IMR-90 (cell line): ENCODE measurements around the gene ADGRG7. TPM values are rescaled to one million over a fixed set of nuclear protein-coding genes. Genes with fewer than 3 reads are reported as not detected.

Source experiments
- ATAC-seq: fragments of 200-7000 bp; cut with Tn5 transposase; 2 replicates; pipeline ENCODE4 v1.9.1; 2020; ENCODE audit warnings: low read depth, mild to moderate bottlenecking, moderate library complexity
- BruUV-seq: library from RNA; stranded (reverse); fragments of 400-500 nt; replicated peaks from 2 replicates; lab custom pipeline; 2021; lab: Mats Ljungman, UMichigan
- CTCF ChIA-PET: fragments of 300-600 bp; formaldehyde crosslinking; extraction: SDS; loops from one replicate; lab custom pipeline; 2021; ENCODE audit warnings: antibody characterized with exemption; lab: Yijun Ruan, JAX
- POLR2A ChIA-PET: fragments of 300-600 bp; sonication (Branson Sonifier 250); formaldehyde crosslinking; loops from one replicate; lab custom pipeline; 2022; ENCODE audit warnings: antibody characterized with exemption; ENCODE audit not compliant: unreplicated experiment; lab: Charles Lee
- DNase-seq: peaks from one replicate; pipeline ENCODE4 v3.0.0; 2013
- H2AFZ ChIP-seq: replicated peaks from 2 replicates; pipeline ENCODE3; 2013; ENCODE audit warnings: low read length, mild to moderate bottlenecking; ENCODE audit not compliant: poor library complexity
- H2AK5ac ChIP-seq: 2 replicates; pipeline ENCODE4 v1.6.1; 2013; ENCODE audit warnings: low read depth, low read length, inconsistent platforms
- H2AK9ac ChIP-seq: replicated peaks from 2 replicates; pipeline ENCODE3; 2013; ENCODE audit warnings: mild to moderate bottlenecking, low read depth, low read length, moderate library complexity; ENCODE audit not compliant: poor library complexity
- H2BK120ac ChIP-seq: 2 replicates; pipeline ENCODE4 v1.6.1; 2013; ENCODE audit warnings: low read depth, low read length, inconsistent platforms
- H2BK15ac ChIP-seq: 3 replicates; pipeline ENCODE4 v1.6.1; 2013; ENCODE audit warnings: low read depth, low read length, inconsistent platforms
- H2BK20ac ChIP-seq: 2 replicates; pipeline ENCODE4 v1.6.1; 2013; ENCODE audit warnings: low read depth, mild to moderate bottlenecking, inconsistent platforms, low read length, moderate library complexity
- H2BK5ac ChIP-seq: 2 replicates; pipeline ENCODE4 v1.6.1; 2013; ENCODE audit warnings: mild to moderate bottlenecking, low read depth, low read length, inconsistent platforms; ENCODE audit not compliant: poor library complexity, severe bottlenecking
- H3K14ac ChIP-seq: replicated peaks from 2 replicates; pipeline ENCODE4 v1.6.1; 2013; ENCODE audit warnings: low read depth, low read length, inconsistent platforms
- H3K18ac ChIP-seq: 2 replicates; pipeline ENCODE4 v1.6.1; 2013; ENCODE audit warnings: low read depth, low read length, control low read depth
- H3K23ac ChIP-seq: 2 replicates; pipeline ENCODE4 v1.6.1; 2013; ENCODE audit warnings: low read depth, low read length, inconsistent platforms
- H3K27ac ChIP-seq: 2 replicates; pipeline ENCODE4 v1.5.1; 2013; ENCODE audit warnings: mild to moderate bottlenecking, control low read depth, low read length; ENCODE audit not compliant: insufficient read depth
- H3K27me3 ChIP-seq: 2 replicates; pipeline ENCODE4 v1.6.1; 2013; ENCODE audit warnings: low read length; ENCODE audit not compliant: control insufficient read depth, insufficient read depth
- H3K36me3 ChIP-seq: 2 replicates; pipeline ENCODE4 v1.6.1; 2013; ENCODE audit warnings: low read length, mixed read lengths; ENCODE audit not compliant: control insufficient read depth, insufficient read depth
- H3K4ac ChIP-seq: 2 replicates; pipeline ENCODE4 v1.6.1; 2013; ENCODE audit warnings: low read depth, low read length, inconsistent platforms
- H3K4me1 ChIP-seq: 2 replicates; pipeline ENCODE4 v1.6.1; 2013; ENCODE audit warnings: low read length, mixed read lengths; ENCODE audit not compliant: control insufficient read depth, insufficient read depth
- H3K4me2 ChIP-seq: 2 replicates; pipeline ENCODE4 v1.6.1; 2013; ENCODE audit warnings: low read depth, mild to moderate bottlenecking, control low read depth, low read length, moderate library complexity
- H3K4me3 ChIP-seq: 2 replicates; pipeline ENCODE4 v1.5.1; 2013; ENCODE audit warnings: low read depth, mild to moderate bottlenecking, control low read depth, low read length, moderate library complexity; ENCODE audit not compliant: insufficient read depth
- H3K56ac ChIP-seq: 2 replicates; pipeline ENCODE4 v1.6.1; 2013; ENCODE audit warnings: low read length, inconsistent platforms; ENCODE audit not compliant: insufficient read depth; ENCODE audit errors: extremely low read depth
- H3K79me1 ChIP-seq, 2 experiments: 2 replicates each; pipeline ENCODE4 v1.6.1; 2013; ENCODE audit warnings: low read length in 2 of 2, inconsistent platforms in 1 of 2, low read depth in 1 of 2
- H3K9ac ChIP-seq: 2 replicates; pipeline ENCODE4 v1.6.1; 2013; ENCODE audit warnings: low read depth, low read length, control low read depth
- H3K9me1 ChIP-seq: 2 replicates; pipeline ENCODE4 v1.6.1; 2013; ENCODE audit warnings: low read length, inconsistent platforms; ENCODE audit not compliant: insufficient read depth
- H3K9me3 ChIP-seq: 2 replicates; pipeline ENCODE4 v1.6.1; 2013; ENCODE audit warnings: low read length; ENCODE audit not compliant: control insufficient read depth, insufficient read depth
- H4K20me1 ChIP-seq: 2 replicates; pipeline ENCODE4 v1.6.1; 2013; ENCODE audit warnings: low read length, inconsistent platforms; ENCODE audit not compliant: insufficient read depth
- H4K5ac ChIP-seq: 2 replicates; pipeline ENCODE4 v1.6.1; 2013; ENCODE audit warnings: mild to moderate bottlenecking, low read depth, low read length, control low read depth
- H4K8ac ChIP-seq, 2 experiments: 2 replicates each; pipeline ENCODE4 v1.6.1; 2013; ENCODE audit warnings: low read depth in 2 of 2, low read length in 2 of 2, control low read depth in 1 of 2, inconsistent platforms in 1 of 2
- H4K91ac ChIP-seq: 2 replicates; pipeline ENCODE4 v1.6.1; 2013; ENCODE audit warnings: low read depth, low read length, inconsistent platforms; ENCODE audit not compliant: insufficient read depth
- BHLHE40 ChIP-seq: fragments of 150-350 bp; IDR thresholded peaks from 2 replicates; pipeline ENCODE4 v1.6.1; 2016; ENCODE audit warnings: mild to moderate bottlenecking, low read depth, low read length
- CEBPB ChIP-seq: IDR thresholded peaks from 2 replicates; pipeline ENCODE4 v1.6.1; 2012; ENCODE audit warnings: low read depth, low read length, improper control_type of control experiment
- FOS ChIP-seq: fragments of 150-350 bp; IDR thresholded peaks from 2 replicates; pipeline ENCODE4 v1.6.1; 2016; ENCODE audit warnings: low read depth, low read length
- MAZ ChIP-seq: IDR thresholded peaks from 2 replicates; pipeline ENCODE4 v1.6.1; 2012; ENCODE audit warnings: low read depth, mild to moderate bottlenecking, low read length, improper control_type of control experiment, moderate library complexity, borderline replicate concordance
- RAD21 ChIP-seq: IDR thresholded peaks from 2 replicates; pipeline ENCODE4 v1.6.1; 2012; ENCODE audit warnings: low read length, improper control_type of control experiment
- RFX5 ChIP-seq: IDR thresholded peaks from 2 replicates; pipeline ENCODE4 v1.8.0; 2012; ENCODE audit warnings: low read depth, mild to moderate bottlenecking, low read length, moderate library complexity
- WGBS, 2 experiments: methylation state at CpG; one replicate each; pipeline versions ENCODE4 v1.1.5 to v1.1.7; 2013; ENCODE audit warnings: missing lambda C conversion rate in 2 of 2; ENCODE audit not compliant: insufficient read length in 1 of 2; ENCODE audit errors: extremely low coverage in 2 of 2; 5-methylcytosine and 5-hydroxymethylcytosine counted together
- dilution Hi-C: fragments of 300-500 bp; cut with HindIII; formaldehyde crosslinking; loops from one replicate; pipeline ENCODE4 v1.14.3; 2018; ENCODE audit warnings: low sequenced_read_pairs; ENCODE audit not compliant: unreplicated experiment
- in situ Hi-C: fragments of 300-500 bp; cut with MboI; formaldehyde crosslinking; loops from 3 replicates; pipeline ENCODE4 v1.14.3; 2019; ENCODE audit warnings: low sequenced_read_pairs, inconsistent platforms, mixed read lengths
- intact Hi-C: fragments of 100-400 bp; cut with micrococcal nuclease; formaldehyde crosslinking; loops from 2 replicates; pipeline ENCODE4 v1.10.0; 2022
- polyA plus RNA-seq, 3 experiments: library from polyadenylated mRNA; depleted of rRNA; stranded (reverse); fragments of >200 nt; gene quantifications; 2 replicates each; pipeline ENCODE4 v1.2.3, GENCODE V29; 2012; ENCODE audit warnings: low replicate concordance in 1 of 3
- total RNA-seq: library from RNA; depleted of rRNA; stranded (reverse); fragments of >200 nt; gene quantifications from 2 replicates; pipeline ENCODE4 v1.2.3, GENCODE V29; 2012

The ADGRG7 gene
- total and polyA plus RNA-seq, 2 of the 4 experiments (the other 2 are of a cell fraction) = not detected

GRCh38 chr3:100720426-100720825, 111.0 kb downstream of the ADGRG7 start:
- no peak for TF ChIP-seq RAD21
- TF ChIP-seq RFX5 = no peak
- TF ChIP-seq CEBPB = no peak
- TF ChIP-seq MAZ = no peak
- no peak for TF ChIP-seq FOS
- no peak for TF ChIP-seq BHLHE40
- H3K18ac ChIP-seq = no peak overlapping the region
- WGBS, 2 experiments = no CpG with 5 or more reads among the region's 5 CpGs
- no peak overlapping the region for H3K4me3 ChIP-seq
- no peak overlapping the region for H4K8ac ChIP-seq
- in situ Hi-C loops (no loop called here), intact Hi-C loops (no loop called here), dilution Hi-C loops (no loop called here)
- H3K27ac ChIP-seq = no peak overlapping the region
- no peaks in the 10 kb centered on the region for H3K27me3 ChIP-seq
- peaks cover 5% of the 10 kb centered on the region; the same call in 1 of the 2 replicates for H3K4me1 ChIP-seq
- H2BK5ac ChIP-seq = no peak overlapping the region
- H2BK15ac ChIP-seq = no peak overlapping the region
- no peak overlapping the region for H3K9ac ChIP-seq
- no peak overlapping the region for H3K4ac ChIP-seq
- CTCF ChIA-PET = no interaction called here
- no peaks in the 10 kb centered on the region for H3K9me3 ChIP-seq
- BruUV-seq = no TSS peak
- no peak overlapping the region for H2AK5ac ChIP-seq
- H2AFZ ChIP-seq = no peak overlapping the region
- no peak overlapping the region for H3K14ac ChIP-seq
- peaks cover 40% of the 10 kb centered on the region for H4K20me1 ChIP-seq
- H3K36me3 ChIP-seq = peaks cover 23% of the 10 kb centered on the region
- no peak overlapping the region for H3K23ac ChIP-seq
- H3K79me1 ChIP-seq = peaks cover 9 to 46% of the 10 kb centered on the region in 2 experiments
- no peak overlapping the region for H4K91ac ChIP-seq
- H2BK120ac ChIP-seq = no peak overlapping the region
- H3K9me1 ChIP-seq = peaks cover 6% of the 10 kb centered on the region
- no peak overlapping the region for H4K5ac ChIP-seq
- no peak overlapping the region for H3K4me2 ChIP-seq
- no peak overlapping the region for H2AK9ac ChIP-seq
- H2BK20ac ChIP-seq = no peak overlapping the region
- H3K56ac ChIP-seq = no peak overlapping the region
- ATAC-seq (no peak), DNase-seq (no peak)
- POLR2A ChIA-PET = no interaction called here
